ENCODE data around the gene VRTN. TPM values are rescaled to one million over a fixed set of nuclear protein-coding genes. Genes with fewer than 3 reads are reported as not detected.

VRTN gene
- total and polyA plus RNA-seq, 2 of the 8 experiments (the other 6 are each of a cell fraction or from before 2014, with no cell fraction given), result 133 to 148 TPM

DNA sequence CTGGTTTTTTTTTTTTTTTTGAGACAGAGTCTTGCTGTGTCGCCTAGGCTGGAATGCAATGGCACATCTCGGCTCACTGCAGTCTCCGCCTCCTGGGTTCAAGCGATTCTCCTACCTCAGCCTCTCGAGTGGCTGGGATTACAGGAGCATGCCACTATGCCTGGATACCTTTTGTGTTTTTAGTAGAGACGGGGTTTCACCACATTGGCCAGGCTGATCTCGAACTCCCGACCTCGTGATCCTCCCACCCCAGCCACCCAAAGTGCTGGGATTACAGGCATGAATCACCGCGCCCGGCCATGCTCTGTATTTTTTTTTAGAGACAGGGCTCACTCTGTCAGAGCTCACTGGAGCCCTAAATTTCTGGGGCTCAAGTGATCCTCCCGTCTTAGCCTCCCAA, 32.6 kb downstream of the VRTN start:
- H3K36me3 ChIP-seq (ENCODE audit: control insufficient read depth in 2 of 4, insufficient read depth in 4 of 4, low read length in 3 of 4), result no peaks in the 10 kb centered on the region
- no peak overlapping the region for H3K4me2 ChIP-seq (ENCODE audit: insufficient read depth in 1 of 2, low read depth in 2 of 2, low read length in 2 of 2)
- 94% methylated on average over 13 of the region's 13 CpGs; no CpG with 5 or more reads in 1 of the 2 experiments for WGBS, 2 experiments (ENCODE audit: extremely low coverage in 1 of 2, insufficient coverage in 1 of 2, insufficient read length in 1 of 2, insufficient replicate concordance in 2 of 2, low coverage in 1 of 2, low lambda C conversion rate in 2 of 2, missing lambda C conversion rate in 1 of 2)
- H2BK12ac ChIP-seq (ENCODE audit: low read depth, low read length), result no peak overlapping the region
- no peak for DNase-seq (ENCODE audit: low read depth in 1 of 2, low spot score in 2 of 2)
- no peaks in the 10 kb centered on the region for H3K79me1 ChIP-seq (ENCODE audit: low read depth, low read length)
- H3K4ac ChIP-seq (replicated peaks; ENCODE audit: insufficient read length, low read depth, low read length), result no peak overlapping the region
- H3K9me3 ChIP-seq (ENCODE audit: insufficient read depth in 2 of 2, low read depth in 1 of 2, low read length in 1 of 2), result no peaks in the 10 kb centered on the region
- H2BK15ac ChIP-seq (ENCODE audit: low read length), result no peak overlapping the region
- no peak overlapping the region for H4K5ac ChIP-seq (ENCODE audit: insufficient read length, low read depth, low read length)
- no peak overlapping the region for H4K91ac ChIP-seq (replicated peaks; ENCODE audit: insufficient read length, low read length)
- no peak overlapping the region for H2BK5ac ChIP-seq (ENCODE audit: low read depth, low read length)
- no peak overlapping the region for H2AK5ac ChIP-seq (ENCODE audit: low read depth, low read length)
- FAIRE-seq, result no peak
- H3K27ac ChIP-seq (ENCODE audit: low read depth, low read length), result no peak overlapping the region
- H3K23me2 ChIP-seq (ENCODE audit: low read depth, low read length), result no peaks in the 10 kb centered on the region; the same call in 1 of the 2 replicates
- 0 out of 2 replicates have a peak overlapping the region, but pooled peaks have one; percentile 25 for H4K8ac ChIP-seq (ENCODE audit: extremely low read depth, insufficient read depth, low read length)
- H3K56ac ChIP-seq (replicated peaks; ENCODE audit: insufficient read length, low read depth, low read length), result no peak overlapping the region
- no peak overlapping the region for H3K14ac ChIP-seq (ENCODE audit: insufficient read length)
- H3K79me2 ChIP-seq (ENCODE audit: control insufficient read depth in 1 of 2, insufficient read depth in 2 of 2, low read length in 2 of 2), result no peaks in the 10 kb centered on the region
- no peak overlapping the region for H2AFZ ChIP-seq (ENCODE audit: low read length)
- ChIA-PET POLR2A (ENCODE audit: partially characterized antibody) (interaction anchor here (0.7 kb wide), 1 partner anchor 101 kb away, joined by 4 read pairs; no protein-coding TSS in a partner anchor), CTCF (ENCODE audit: partially characterized antibody) (interaction anchor here (0.6 to 1.5 kb wide), 6 partner anchors 11 to 147 kb away, joined by 3 to 5 read pairs (median 3); no protein-coding TSS in a partner anchor)
- no peak overlapping the region for H3K4me3 ChIP-seq (ENCODE audit: extremely low read depth in 1 of 4, insufficient read depth in 2 of 4, low read depth in 3 of 4, low read length in 4 of 4)
- H3K4me1 ChIP-seq (replicated peaks in 1 of 4; ENCODE audit: control insufficient read depth in 3 of 4, insufficient read depth in 4 of 4, low read length in 3 of 4), result no peaks in the 10 kb centered on the region
- H3K23ac ChIP-seq (ENCODE audit: insufficient read length), result no peak overlapping the region
- H3K9ac ChIP-seq (replicated peaks in 1 of 4; ENCODE audit: extremely low read depth in 1 of 4, low read depth in 3 of 4, low read length in 3 of 4), result no peak overlapping the region
- H2BK20ac ChIP-seq (ENCODE audit: low read length), result no peak overlapping the region
- H4K20me1 ChIP-seq (replicated peaks in 1 of 2; ENCODE audit: control insufficient read depth in 1 of 2, insufficient read depth in 2 of 2, low read length in 2 of 2), result no peaks in the 10 kb centered on the region
- no peak overlapping the region for H3K18ac ChIP-seq (ENCODE audit: extremely low read depth, low read length)
- no peaks in the 10 kb centered on the region for H3K27me3 ChIP-seq (replicated peaks in 1 of 4; ENCODE audit: control insufficient read depth in 3 of 4, extremely low read depth in 1 of 4, insufficient read depth in 3 of 4, low read length in 3 of 4)
- H2BK120ac ChIP-seq (replicated peaks; ENCODE audit: low read depth, low read length), result no peak overlapping the region
- no peak for TF ChIP-seq GTF2F1 (IDR thresholded peaks at IDR 0.05; ENCODE audit: borderline replicate concordance, low read depth, low read length)
- no peak for TF ChIP-seq TBP (IDR thresholded peaks at IDR 0.05; ENCODE audit: low read depth, low read length)
- TF ChIP-seq SIN3A (conservative IDR thresholded peaks at IDR 0.05 in 1 of 2, IDR thresholded peaks at IDR 0.05 in 1 of 2; ENCODE audit: low read depth in 1 of 2, low read length in 2 of 2), result no peak
- TF ChIP-seq RFX5 (IDR thresholded peaks at IDR 0.05; ENCODE audit: borderline replicate concordance, low read depth, low read length), result no peak
- TF ChIP-seq CHD1 (IDR thresholded peaks at IDR 0.05; ENCODE audit: low read depth, low read length), result no peak
- TF ChIP-seq KDM1A (IDR thresholded peaks at IDR 0.05; ENCODE audit: borderline replicate concordance, low read length), result no peak
- TF ChIP-seq ASH2L (IDR thresholded peaks at IDR 0.05; ENCODE audit: low read length), result no peak
- TF ChIP-seq GABPA (IDR thresholded peaks at IDR 0.05; ENCODE audit: borderline replicate concordance, insufficient read depth, low read length), result no peak
- no peak for TF ChIP-seq MAFK (IDR thresholded peaks at IDR 0.05; ENCODE audit: low read depth, low read length)
- TF ChIP-seq RNF2 (IDR thresholded peaks at IDR 0.05; ENCODE audit: borderline replicate concordance, low read depth, low read length, missing control alignments, poor library complexity, severe bottlenecking), result no peak
- TF ChIP-seq CREB1 (IDR thresholded peaks at IDR 0.05), result no peak
- TF ChIP-seq KDM5A (IDR thresholded peaks at IDR 0.05; ENCODE audit: low read length), result no peak
- no peak for TF ChIP-seq ZNF274 (IDR thresholded peaks at IDR 0.05; ENCODE audit: borderline replicate concordance, extremely low read depth, low read length)
- TF ChIP-seq JUND (IDR thresholded peaks at IDR 0.05; ENCODE audit: low read length), result no peak
